Neural progenitor cell (in vitro differentiated cells): ENCODE results near the gene TAMALIN. TPM values are rescaled to one million over a fixed set of nuclear protein-coding genes. Genes with fewer than 3 reads are reported as not detected.

Experiments used
- DNase-seq: peaks from one replicate; pipeline ENCODE4 v3.0.0-alpha.2; 2016; ENCODE audit warnings: low spot score
- H2AFZ ChIP-seq: fragments of 200-600 bp; sonication (generic); replicated peaks from 2 replicates; pipeline ENCODE4 v1.6.1; 2016; ENCODE audit warnings: antibody characterized with exemption
- H3F3A ChIP-seq: fragments of 200-600 bp; sonication (generic); 2 replicates; pipeline ENCODE4 v1.6.1; 2016; ENCODE audit warnings: antibody characterized with exemption, low read depth
- H3K27ac ChIP-seq: fragments of 200-600 bp; sonication (generic); 2 replicates; pipeline ENCODE4 v1.5.1; 2016; ENCODE audit warnings: mild to moderate bottlenecking
- H3K27me3 ChIP-seq: fragments of 200-600 bp; sonication (generic); 2 replicates; pipeline ENCODE4 v1.6.1; 2016; ENCODE audit warnings: mild to moderate bottlenecking, moderate library complexity
- H3K36me3 ChIP-seq: fragments of 200-600 bp; sonication (generic); 2 replicates; pipeline ENCODE4 v1.5.1; 2016
- H3K4me1 ChIP-seq: fragments of 200-600 bp; sonication (generic); 2 replicates; pipeline ENCODE4 v1.6.1; 2016; ENCODE audit warnings: mixed run types
- H3K4me2 ChIP-seq: fragments of 200-600 bp; sonication (generic); 2 replicates; pipeline ENCODE4 v1.6.1; 2016
- H3K4me3 ChIP-seq: fragments of 200-600 bp; sonication (generic); 2 replicates; pipeline ENCODE4 v1.5.1; 2016
- H3K79me2 ChIP-seq: fragments of 200-600 bp; sonication (generic); 2 replicates; pipeline ENCODE4 v1.6.1; 2016; ENCODE audit warnings: low read depth
- H3K9ac ChIP-seq: fragments of 200-600 bp; sonication (generic); 2 replicates; pipeline ENCODE4 v1.6.1; 2016
- H3K9me3 ChIP-seq: fragments of 200-600 bp; sonication (generic); 2 replicates; pipeline ENCODE4 v1.5.1; 2016; ENCODE audit warnings: low read depth
- H4K20me1 ChIP-seq: fragments of 200-600 bp; sonication (generic); 2 replicates; pipeline ENCODE4 v1.6.1; 2016; ENCODE audit warnings: low read depth
- H3K27ac Mint-ChIP-seq: 3 replicates; pipeline ENCODE4 v1.8.0; 2021; ENCODE audit warnings: mixed read lengths
- H3K27me3 Mint-ChIP-seq: 2 replicates; pipeline ENCODE4 v1.8.0; 2022; ENCODE audit warnings: low read depth, mild to moderate bottlenecking, inconsistent platforms, moderate library complexity, mixed read lengths; ENCODE audit not compliant: insufficient read depth
- H3K36me3 Mint-ChIP-seq: 3 replicates; pipeline ENCODE4 v1.8.0; 2021; ENCODE audit warnings: mixed read lengths
- H3K4me1 Mint-ChIP-seq: 3 replicates; pipeline ENCODE4 v1.8.0; 2021; ENCODE audit warnings: mixed read lengths
- H3K4me3 Mint-ChIP-seq: 3 replicates; pipeline ENCODE4 v1.8.0; 2021; ENCODE audit warnings: mild to moderate bottlenecking, moderate library complexity, mixed read lengths
- H3K9me3 Mint-ChIP-seq: 3 replicates; pipeline ENCODE4 v1.8.0; 2020; ENCODE audit warnings: mixed read lengths
- CTCF ChIP-seq: fragments of 200-600 bp; sonication (generic); IDR thresholded peaks from 2 replicates; pipeline ENCODE4 v1.5.1; 2017; ENCODE audit warnings: antibody characterized with exemption, mild to moderate bottlenecking
- EZH2 ChIP-seq: fragments of 200-600 bp; sonication (generic); IDR thresholded peaks from 2 replicates; pipeline ENCODE4 v1.6.1; 2017; ENCODE audit warnings: antibody characterized with exemption, mild to moderate bottlenecking, moderate library complexity
- EZH2phosphoT487 ChIP-seq: fragments of 200-600 bp; sonication (generic); IDR thresholded peaks from 2 replicates; pipeline ENCODE4 v1.6.1; 2017; ENCODE audit warnings: antibody characterized with exemption
- total RNA-seq: library from RNA; depleted of rRNA; stranded (reverse); fragments of >200 nt; gene quantifications from 2 replicates; pipeline ENCODE4 v1.2.3, GENCODE V29; 2015; ENCODE audit warnings: low replicate concordance

Gene TAMALIN
- total RNA-seq, 1 donor from 2014 or later = 1.1 TPM

- Histone ChIP-seq H3K9me3 (no peaks in the 10 kb centered on the region), H3K79me2 (no peaks in the 10 kb centered on the region), H4K20me1 (peaks cover 5% of the 10 kb centered on the region), H3K36me3 (no peaks in the 10 kb centered on the region), H2AFZ (no peak overlapping the region), H3K27me3 (no peaks in the 10 kb centered on the region), H3F3A (peaks cover 4% of the 10 kb centered on the region), H3K4me3 (no peak overlapping the region), H3K4me2 (no peak overlapping the region), H3K9ac (no peak overlapping the region), H3K27ac (no peak overlapping the region), H3K4me1 (no peaks in the 10 kb centered on the region)
- H3K36me3 Mint-ChIP-seq = peaks cover 20% of the 10 kb centered on the region
- peaks cover 3% of the 10 kb centered on the region for H3K27me3 Mint-ChIP-seq
- no peak overlapping the region for H3K4me3 Mint-ChIP-seq
- H3K4me1 Mint-ChIP-seq = peaks cover 2% of the 10 kb centered on the region
- no peak overlapping the region for H3K27ac Mint-ChIP-seq
- TF ChIP-seq EZH2 = no peak
- no peak for TF ChIP-seq EZH2phosphoT487
- DNase-seq = no peak
- H3K9me3 Mint-ChIP-seq = no peaks in the 10 kb centered on the region
Measured at GRCh38 chr12:51994539-51994820, 12.3 kb upstream of the TAMALIN start.

- no peaks in the 10 kb centered on the region for H3K27me3 ChIP-seq
- H2AFZ ChIP-seq = no peak overlapping the region
- H3K4me3 ChIP-seq = no peak overlapping the region
- Mint-ChIP-seq H3K27ac (no peak overlapping the region), H3K9me3 (no peaks in the 10 kb centered on the region), H3K4me1 (peaks cover 2% of the 10 kb centered on the region), H3K36me3 (peaks cover 20% of the 10 kb centered on the region), H3K27me3 (peaks cover 3% of the 10 kb centered on the region), H3K4me3 (no peak overlapping the region)
- peaks cover 5% of the 10 kb centered on the region for H4K20me1 ChIP-seq
- H3K4me1 ChIP-seq = no peaks in the 10 kb centered on the region
- H3K4me2 ChIP-seq = no peak overlapping the region
- H3K27ac ChIP-seq = no peak overlapping the region
- H3K36me3 ChIP-seq = no peaks in the 10 kb centered on the region
- no peak for DNase-seq
- no peak for TF ChIP-seq EZH2phosphoT487
- no peak for TF ChIP-seq CTCF
- TF ChIP-seq EZH2 = no peak
- H3K9ac ChIP-seq = no peak overlapping the region
- H3K79me2 ChIP-seq = no peaks in the 10 kb centered on the region
- peaks cover 4% of the 10 kb centered on the region for H3F3A ChIP-seq
- no peaks in the 10 kb centered on the region for H3K9me3 ChIP-seq
Measured at GRCh38 chr12:51994959-51995358, 11.8 kb upstream of the TAMALIN start.

- Histone ChIP-seq H3K4me2 (no peak overlapping the region), H3F3A (peaks cover 4% of the 10 kb centered on the region), H3K4me3 (no peak overlapping the region), H3K4me1 (no peaks in the 10 kb centered on the region), H3K79me2 (no peaks in the 10 kb centered on the region), H4K20me1 (peaks cover 5% of the 10 kb centered on the region), H3K27me3 (no peaks in the 10 kb centered on the region), H2AFZ (no peak overlapping the region), H3K9ac (no peak overlapping the region), H3K36me3 (no peaks in the 10 kb centered on the region), H3K9me3 (no peaks in the 10 kb centered on the region), H3K27ac (no peak overlapping the region)
- Mint-ChIP-seq H3K4me1 (peaks cover 2% of the 10 kb centered on the region), H3K27me3 (peaks cover 4% of the 10 kb centered on the region), H3K36me3 (peaks cover 26% of the 10 kb centered on the region), H3K27ac (no peak overlapping the region), H3K9me3 (no peaks in the 10 kb centered on the region), H3K4me3 (no peak overlapping the region)
- no peak for DNase-seq
- no peak for TF ChIP-seq CTCF
- no peak for TF ChIP-seq EZH2
- no peak for TF ChIP-seq EZH2phosphoT487
Measured at GRCh38 chr12:51997136-51997535, 9.6 kb upstream of the TAMALIN start.

GRCh38 chr12:52003016-52003550 lies 3.7 kb upstream of the TAMALIN start:
- Histone ChIP-seq H3F3A (no peaks in the 10 kb centered on the region), H3K36me3 (no peaks in the 10 kb centered on the region), H3K9me3 (no peaks in the 10 kb centered on the region), H3K4me3 (no peak overlapping the region), H4K20me1 (no peaks in the 10 kb centered on the region), H3K79me2 (no peaks in the 10 kb centered on the region), H3K4me2 (no peak overlapping the region), H3K27me3 (peaks cover 40% of the 10 kb centered on the region), H3K4me1 (peaks cover 16% of the 10 kb centered on the region), H2AFZ (no peak overlapping the region), H3K27ac (no peak overlapping the region), H3K9ac (no peak overlapping the region)
- TF ChIP-seq EZH2phosphoT487 (no peak), EZH2 (no peak), CTCF (no peak)
- H3K27ac Mint-ChIP-seq = no peak overlapping the region
- no peak overlapping the region for H3K4me3 Mint-ChIP-seq
- H3K4me1 Mint-ChIP-seq = peaks cover 31% of the 10 kb centered on the region
- no peaks in the 10 kb centered on the region for H3K9me3 Mint-ChIP-seq
- H3K27me3 Mint-ChIP-seq = peaks cover 22% of the 10 kb centered on the region
- DNase-seq = no peak
- H3K36me3 Mint-ChIP-seq = peaks cover 18% of the 10 kb centered on the region
